ENCODE results near the gene COA1. TPM values are rescaled to one million over a fixed set of nuclear protein-coding genes. Genes with fewer than 3 reads are reported as not detected.

Gene COA1
- polyA plus RNA-seq, 1 donor from 2014 or later, result 157 TPM

GRCh38 chr7:43646603-43647338 is 82.6 kb downstream of the COA1 start:
- no peaks in the 10 kb centered on the region for H3K36me3 ChIP-seq (ENCODE audit: insufficient read depth, low read length)
- no peaks in the 10 kb centered on the region for H3K79me2 ChIP-seq (replicated peaks; ENCODE audit: insufficient read depth, low read length)
- no peaks in the 10 kb centered on the region for H3K9me2 ChIP-seq (ENCODE audit: insufficient read depth, low read length)
- no peaks in the 10 kb centered on the region for H3F3A ChIP-seq (ENCODE audit: insufficient read depth, low read length, poor library complexity, severe bottlenecking)
- H3K4me3 ChIP-seq (ENCODE audit: low read length), result no peak overlapping the region
- no peak overlapping the region for H3K27ac ChIP-seq (ENCODE audit: low read length)
- no peaks in the 10 kb centered on the region for H4K20me1 ChIP-seq (ENCODE audit: insufficient read depth)
- H2AFZ ChIP-seq (ENCODE audit: low read depth, low read length), result no peak overlapping the region
- H3K9ac ChIP-seq (ENCODE audit: low read length), result no peak overlapping the region
- H3K9me3 ChIP-seq (ENCODE audit: low read length), result no peaks in the 10 kb centered on the region
- H3K27me3 ChIP-seq (ENCODE audit: insufficient read depth, low read depth, low read length), result no peaks in the 10 kb centered on the region
- TF ChIP-seq TAF1 (IDR thresholded peaks at IDR 0.05; ENCODE audit: low read depth) (no peak), EP300 (conservative IDR thresholded peaks at IDR 0.05; ENCODE audit: poor library complexity, severe bottlenecking) (no peak)
- no peak overlapping the region for H3K4me2 ChIP-seq (ENCODE audit: low read length)

DNA sequence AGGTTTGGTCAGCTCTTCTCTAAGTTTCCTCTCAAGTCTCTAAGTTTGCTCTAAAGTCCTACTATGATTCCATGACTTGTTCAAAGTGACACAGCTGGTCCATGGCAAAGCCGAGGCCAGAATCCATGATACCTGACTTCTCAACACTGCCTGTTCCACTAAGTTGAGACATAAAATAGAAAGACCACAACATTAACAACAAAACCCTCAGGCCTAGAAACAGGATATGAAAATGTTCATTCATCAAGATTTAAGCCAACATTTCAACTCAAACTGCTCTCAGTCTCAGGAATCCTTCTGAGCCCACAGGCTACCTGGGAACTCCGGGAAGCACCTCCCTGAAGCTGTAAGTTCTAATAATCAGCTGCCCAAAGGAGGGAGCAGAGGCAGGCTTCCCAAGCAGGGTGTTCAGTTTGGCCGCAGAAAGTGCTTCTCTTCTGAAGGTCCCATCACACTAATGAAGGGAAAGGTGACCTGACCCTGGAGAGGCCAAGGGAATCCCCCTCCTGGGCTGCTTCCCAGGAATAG is 83.6 kb downstream of the COA1 start:
- Histone ChIP-seq H3K36me3 (ENCODE audit: insufficient read depth, low read length) (no peaks in the 10 kb centered on the region), H3K9me3 (ENCODE audit: low read length) (no peaks in the 10 kb centered on the region), H3F3A (ENCODE audit: insufficient read depth, low read length, poor library complexity, severe bottlenecking) (no peaks in the 10 kb centered on the region), H3K27ac (ENCODE audit: low read length) (no peak overlapping the region), H3K79me2 (replicated peaks; ENCODE audit: insufficient read depth, low read length) (no peaks in the 10 kb centered on the region), H3K4me3 (ENCODE audit: low read length) (no peak overlapping the region), H3K9ac (ENCODE audit: low read length) (no peak overlapping the region), H3K4me2 (ENCODE audit: low read length) (no peak overlapping the region), H2AFZ (ENCODE audit: low read depth, low read length) (no peak overlapping the region), H3K27me3 (ENCODE audit: insufficient read depth, low read depth, low read length) (no peaks in the 10 kb centered on the region), H4K20me1 (ENCODE audit: insufficient read depth) (no peaks in the 10 kb centered on the region), H3K9me2 (ENCODE audit: insufficient read depth, low read length) (no peaks in the 10 kb centered on the region)
- TF ChIP-seq, protein P1, sequence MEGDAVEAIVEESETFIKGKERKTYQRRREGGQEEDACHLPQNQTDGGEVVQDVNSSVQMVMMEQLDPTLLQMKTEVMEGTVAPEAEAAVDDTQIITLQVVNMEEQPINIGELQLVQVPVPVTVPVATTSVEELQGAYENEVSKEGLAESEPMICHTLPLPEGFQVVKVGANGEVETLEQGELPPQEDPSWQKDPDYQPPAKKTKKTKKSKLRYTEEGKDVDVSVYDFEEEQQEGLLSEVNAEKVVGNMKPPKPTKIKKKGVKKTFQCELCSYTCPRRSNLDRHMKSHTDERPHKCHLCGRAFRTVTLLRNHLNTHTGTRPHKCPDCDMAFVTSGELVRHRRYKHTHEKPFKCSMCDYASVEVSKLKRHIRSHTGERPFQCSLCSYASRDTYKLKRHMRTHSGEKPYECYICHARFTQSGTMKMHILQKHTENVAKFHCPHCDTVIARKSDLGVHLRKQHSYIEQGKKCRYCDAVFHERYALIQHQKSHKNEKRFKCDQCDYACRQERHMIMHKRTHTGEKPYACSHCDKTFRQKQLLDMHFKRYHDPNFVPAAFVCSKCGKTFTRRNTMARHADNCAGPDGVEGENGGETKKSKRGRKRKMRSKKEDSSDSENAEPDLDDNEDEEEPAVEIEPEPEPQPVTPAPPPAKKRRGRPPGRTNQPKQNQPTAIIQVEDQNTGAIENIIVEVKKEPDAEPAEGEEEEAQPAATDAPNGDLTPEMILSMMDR (IDR thresholded peaks at IDR 0.05; ENCODE audit: poor library complexity, severe bottlenecking), result no peak
- TF ChIP-seq EZH2 (IDR thresholded peaks at IDR 0.05; ENCODE audit: borderline replicate concordance, insufficient read depth, low read length, poor library complexity, severe bottlenecking) (no peak), REST (IDR thresholded peaks at IDR 0.05; ENCODE audit: borderline replicate concordance) (no peak)

DNA sequence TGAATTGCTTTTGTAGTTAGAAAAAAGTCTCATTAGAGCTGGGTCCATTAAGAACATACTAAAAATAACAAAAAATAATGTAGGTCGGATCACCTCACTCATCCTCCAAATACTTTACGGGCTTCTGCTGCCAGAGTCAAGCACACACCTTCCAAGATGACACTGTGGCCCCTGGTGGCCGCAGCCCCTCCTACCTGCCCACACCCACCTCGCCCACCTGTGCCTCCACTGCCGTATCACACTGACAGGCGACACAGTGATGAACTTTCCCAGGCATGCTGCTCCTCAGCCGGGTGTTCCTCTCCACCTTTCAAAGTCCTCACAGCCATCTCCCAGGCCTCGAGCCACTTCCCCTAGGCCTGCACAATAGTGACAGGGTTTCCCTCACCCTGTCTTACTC is 85.5 kb downstream of the COA1 start:
- Histone ChIP-seq H3F3A (ENCODE audit: insufficient read depth, low read length, poor library complexity, severe bottlenecking) (no peaks in the 10 kb centered on the region), H3K36me3 (ENCODE audit: insufficient read depth, low read length) (no peaks in the 10 kb centered on the region), H3K4me2 (ENCODE audit: low read length) (no peak overlapping the region), H3K4me3 (ENCODE audit: low read length) (no peak overlapping the region), H3K9me2 (ENCODE audit: insufficient read depth, low read length) (no peaks in the 10 kb centered on the region), H3K27me3 (ENCODE audit: insufficient read depth, low read depth, low read length) (no peaks in the 10 kb centered on the region), H4K20me1 (ENCODE audit: insufficient read depth) (no peaks in the 10 kb centered on the region), H2AFZ (ENCODE audit: low read depth, low read length) (no peak overlapping the region), H3K79me2 (replicated peaks; ENCODE audit: insufficient read depth, low read length) (no peaks in the 10 kb centered on the region), H3K27ac (ENCODE audit: low read length) (no peak overlapping the region), H3K9me3 (ENCODE audit: low read length) (no peaks in the 10 kb centered on the region), H3K9ac (ENCODE audit: low read length) (no peak overlapping the region)
- TF ChIP-seq EZH2 (IDR thresholded peaks at IDR 0.05; ENCODE audit: borderline replicate concordance, insufficient read depth, low read length, poor library complexity, severe bottlenecking) (no peak), EP300 (conservative IDR thresholded peaks at IDR 0.05; ENCODE audit: poor library complexity, severe bottlenecking) (no peak), POLR2AphosphoS5 (IDR thresholded peaks at IDR 0.05) (no peak), TAF1 (IDR thresholded peaks at IDR 0.05; ENCODE audit: low read depth) (no peak), SMC3 (conservative IDR thresholded peaks at IDR 0.05; ENCODE audit: poor library complexity) (no peak), MXI1 (conservative IDR thresholded peaks at IDR 0.05; ENCODE audit: poor library complexity, severe bottlenecking) (no peak), RAD21 (conservative IDR thresholded peaks at IDR 0.05) (no peak), REST (IDR thresholded peaks at IDR 0.05; ENCODE audit: borderline replicate concordance) (no peak)
- TF ChIP-seq, protein P1 (IDR thresholded peaks at IDR 0.05; ENCODE audit: poor library complexity, severe bottlenecking), result no peak

All from neural cell (in vitro differentiated cells).